HEK293 (cell line): ENCODE results near the gene SLC7A9.

Experiments
- CTCF ChIA-PET: fragments of 350-600 bp; formaldehyde crosslinking; extraction: SDS; loops from one replicate; lab custom pipeline; 2021; ENCODE audit warnings: antibody characterized with exemption; lab: Yijun Ruan, JAX
- POLR2A ChIA-PET: fragments of 300-600 bp; formaldehyde crosslinking; extraction: SDS; loops from one replicate; lab custom pipeline; 2020; ENCODE audit warnings: antibody characterized with exemption, inconsistent platforms; lab: Yijun Ruan, JAX
- H3K27ac ChIP-seq: fragments of 200-500 bp; sonication (Bioruptor generic); 2 replicates; pipeline ENCODE4 v1.5.1; 2014; ENCODE audit warnings: low read depth, low read length, control low read depth, inconsistent platforms; ENCODE audit errors: extremely low read depth
- H3K36me3 ChIP-seq, 2 experiments: fragments of 200-500 bp in 1 of 2; sonication (Bioruptor generic) in 1 of 2; 1 replicate in 1 of 2; 2 replicates in 1 of 2; pipeline ENCODE4 v1.5.1; 2014 to 2017; ENCODE audit warnings: inconsistent platforms in 2 of 2, low read length in 2 of 2; ENCODE audit not compliant: control insufficient read depth in 2 of 2, insufficient read depth in 1 of 2
- H3K4me1 ChIP-seq: fragments of 200-500 bp; sonication (Bioruptor generic); 2 replicates; pipeline ENCODE4 v1.5.1; 2014; ENCODE audit warnings: mild to moderate bottlenecking, low read length, inconsistent platforms; ENCODE audit not compliant: control insufficient read depth, insufficient read depth
- H3K4me3 ChIP-seq: 2 replicates; pipeline ENCODE4 v1.5.1; 2011; ENCODE audit warnings: low read depth, mild to moderate bottlenecking, control low read depth, low read length, moderate library complexity
- H3K9me3 ChIP-seq: fragments of 200-500 bp; sonication (Bioruptor generic); 2 replicates; pipeline ENCODE4 v1.5.1; 2014; ENCODE audit warnings: low read depth, low read length, inconsistent platforms; ENCODE audit not compliant: control insufficient read depth, insufficient read depth
- GLIS1 ChIP-seq: fragments of 450-650 bp; formaldehyde crosslinking; IDR thresholded peaks from 2 replicates; pipeline ENCODE4 v1.5.1; 2016; ENCODE audit warnings: missing biosample characterization, missing genetic modification characterization
- INSM2 ChIP-seq: fragments of 450-650 bp; formaldehyde crosslinking; IDR thresholded peaks from 2 replicates; pipeline ENCODE4 v1.5.1; 2016; ENCODE audit warnings: missing biosample characterization, missing genetic modification characterization
- RBAK ChIP-seq: fragments of 450-650 bp; formaldehyde crosslinking; IDR thresholded peaks from 2 replicates; pipeline ENCODE4 v1.5.1; 2016; ENCODE audit warnings: missing biosample characterization, missing genetic modification characterization
- ZFHX2 ChIP-seq: fragments of 450-650 bp; formaldehyde crosslinking; conservative IDR thresholded peaks from 2 replicates; pipeline ENCODE4 v1.5.1; 2016; ENCODE audit warnings: missing biosample characterization, missing genetic modification characterization
- ZFP3 ChIP-seq: fragments of 450-650 bp; formaldehyde crosslinking; IDR thresholded peaks from 2 replicates; pipeline ENCODE4 v1.5.1; 2016; ENCODE audit warnings: low read depth, missing biosample characterization, missing genetic modification characterization
- ZIC2 ChIP-seq: fragments of 450-650 bp; formaldehyde crosslinking; IDR thresholded peaks from 2 replicates; pipeline ENCODE4 v1.5.1; 2016; ENCODE audit warnings: missing biosample characterization, missing genetic modification characterization
- ZNF10 ChIP-seq: fragments of 450-650 bp; formaldehyde crosslinking; IDR thresholded peaks from 2 replicates; pipeline ENCODE4 v1.5.1; 2017; ENCODE audit warnings: missing biosample characterization, missing genetic modification characterization
- ZNF157 ChIP-seq: fragments of 450-650 bp; formaldehyde crosslinking; IDR thresholded peaks from 2 replicates; pipeline ENCODE4 v1.5.1; 2016; ENCODE audit warnings: missing biosample characterization, missing genetic modification characterization
- ZNF184 ChIP-seq: fragments of 450-650 bp; IDR thresholded peaks from 2 replicates; pipeline ENCODE4 v1.5.1; 2018; ENCODE audit warnings: missing biosample characterization, mild to moderate bottlenecking, missing genetic modification characterization
- ZNF24 ChIP-seq: fragments of 450-650 bp; formaldehyde crosslinking; IDR thresholded peaks from 2 replicates; pipeline ENCODE4 v1.5.1; 2016; ENCODE audit warnings: missing biosample characterization, missing genetic modification characterization
- ZNF341 ChIP-seq: fragments of 450-650 bp; formaldehyde crosslinking; IDR thresholded peaks from 2 replicates; pipeline ENCODE4; 2016; ENCODE audit warnings: low read depth, missing biosample characterization, missing genetic modification characterization
- ZNF350 ChIP-seq: fragments of 450-650 bp; formaldehyde crosslinking; IDR thresholded peaks from 2 replicates; pipeline ENCODE4 v1.5.0; 2017; ENCODE audit warnings: missing biosample characterization, mild to moderate bottlenecking, missing genetic modification characterization
- ZNF426 ChIP-seq: fragments of 450-650 bp; formaldehyde crosslinking; IDR thresholded peaks from 2 replicates; pipeline ENCODE4 v1.5.1; 2017; ENCODE audit warnings: missing biosample characterization, missing genetic modification characterization, mild to moderate bottlenecking, inconsistent platforms, moderate library complexity
- ZNF48 ChIP-seq: fragments of 450-650 bp; formaldehyde crosslinking; IDR thresholded peaks from 2 replicates; pipeline ENCODE4 v1.5.1; 2016; ENCODE audit warnings: missing biosample characterization, missing genetic modification characterization
- ZNF677 ChIP-seq: fragments of 450-650 bp; IDR thresholded peaks from 2 replicates; pipeline ENCODE4 v1.5.0; 2018; ENCODE audit warnings: missing biosample characterization, mild to moderate bottlenecking, missing genetic modification characterization, moderate library complexity
- ZNF768 ChIP-seq: fragments of 450-650 bp; formaldehyde crosslinking; IDR thresholded peaks from 2 replicates; pipeline ENCODE4 v1.5.1; 2018; ENCODE audit warnings: missing biosample characterization, mild to moderate bottlenecking, missing genetic modification characterization
- ZNF777 ChIP-seq: fragments of 450-650 bp; formaldehyde crosslinking; IDR thresholded peaks from 2 replicates; pipeline ENCODE4 v1.5.1; 2017; ENCODE audit warnings: missing biosample characterization, missing genetic modification characterization, borderline replicate concordance
- ZSCAN5A ChIP-seq: fragments of 450-650 bp; formaldehyde crosslinking; IDR thresholded peaks from 2 replicates; pipeline ENCODE4 v1.5.1; 2016; ENCODE audit warnings: missing biosample characterization, missing genetic modification characterization
- TF ChIP-seq, protein P1 (sequence below): fragments of 450-650 bp; formaldehyde crosslinking; IDR thresholded peaks from 2 replicates; pipeline ENCODE4 v1.5.1; 2017; ENCODE audit warnings: missing biosample characterization, missing genetic modification characterization
- TF ChIP-seq, protein P2 (sequence below): fragments of 450-650 bp; formaldehyde crosslinking; IDR thresholded peaks from 2 replicates; pipeline ENCODE4 v1.5.1; 2016; ENCODE audit warnings: missing biosample characterization, missing genetic modification characterization
- TF ChIP-seq, protein P3 (sequence below): fragments of 450-650 bp; formaldehyde crosslinking; IDR thresholded peaks from 2 replicates; pipeline ENCODE4 v1.5.1; 2017; ENCODE audit warnings: missing biosample characterization, mild to moderate bottlenecking, missing genetic modification characterization, moderate library complexity

SLC7A9 gene

DNA sequence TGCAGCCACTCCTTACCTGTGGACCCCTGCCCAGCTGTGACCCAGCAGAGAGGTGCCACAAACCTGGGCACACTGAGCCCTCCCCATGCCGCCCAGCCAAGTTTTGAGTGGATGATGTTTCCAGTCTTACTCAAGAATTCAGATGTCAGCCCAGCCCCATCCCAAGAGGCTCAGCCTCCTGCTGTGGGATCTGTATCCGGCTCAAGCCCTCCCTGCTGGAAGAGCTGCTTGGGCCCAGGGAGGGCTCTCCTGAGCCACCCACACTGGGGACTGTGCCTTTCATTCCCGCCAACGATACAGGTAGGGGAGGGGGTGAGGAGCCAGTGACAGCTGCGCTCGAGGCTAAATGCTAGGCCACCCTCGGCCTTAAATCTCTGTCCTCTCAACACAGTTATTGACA lies 5.9 kb upstream of the SLC7A9 start:
- H3K36me3 ChIP-seq, result peaks cover 2 to 9% of the 10 kb centered on the region in 2 experiments; a peak in 2 of 3 replicates
- POLR2A ChIA-PET, result interaction anchor here (0.6 kb wide), 1 partner anchor 197 kb away, joined by 3 read pairs; no protein-coding TSS in a partner anchor
- H3K27ac ChIP-seq, result no peak overlapping the region
- H3K9me3 ChIP-seq, result no peaks in the 10 kb centered on the region
- CTCF ChIA-PET, result no interaction called here
- no peak overlapping the region for H3K4me3 ChIP-seq
- H3K4me1 ChIP-seq, result peaks cover 5% of the 10 kb centered on the region
- TF ChIP-seq, protein P1, sequence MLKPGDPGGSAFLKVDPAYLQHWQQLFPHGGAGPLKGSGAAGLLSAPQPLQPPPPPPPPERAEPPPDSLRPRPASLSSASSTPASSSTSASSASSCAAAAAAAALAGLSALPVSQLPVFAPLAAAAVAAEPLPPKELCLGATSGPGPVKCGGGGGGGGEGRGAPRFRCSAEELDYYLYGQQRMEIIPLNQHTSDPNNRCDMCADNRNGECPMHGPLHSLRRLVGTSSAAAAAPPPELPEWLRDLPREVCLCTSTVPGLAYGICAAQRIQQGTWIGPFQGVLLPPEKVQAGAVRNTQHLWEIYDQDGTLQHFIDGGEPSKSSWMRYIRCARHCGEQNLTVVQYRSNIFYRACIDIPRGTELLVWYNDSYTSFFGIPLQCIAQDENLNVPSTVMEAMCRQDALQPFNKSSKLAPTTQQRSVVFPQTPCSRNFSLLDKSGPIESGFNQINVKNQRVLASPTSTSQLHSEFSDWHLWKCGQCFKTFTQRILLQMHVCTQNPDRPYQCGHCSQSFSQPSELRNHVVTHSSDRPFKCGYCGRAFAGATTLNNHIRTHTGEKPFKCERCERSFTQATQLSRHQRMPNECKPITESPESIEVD (tag by site-specific recombination), result no peak
- no peak for TF ChIP-seq RBAK (tag by site-specific recombination)
- no peak for TF ChIP-seq ZNF157 (tag by site-specific recombination)
- TF ChIP-seq ZNF768 (tag by site-specific recombination), result no peak
- TF ChIP-seq ZNF24 (tag by site-specific recombination), result no peak
- TF ChIP-seq ZFP3 (tag by site-specific recombination), result no peak
- peak; percentile 83 for TF ChIP-seq GLIS1 (tag by site-specific recombination)
- TF ChIP-seq ZFHX2 (tag by site-specific recombination), result no peak
- TF ChIP-seq ZNF677, result 0 out of 2 replicates have a peak, but pooled peaks have one; percentile 17
- no peak for TF ChIP-seq ZNF350
- no peak for TF ChIP-seq ZNF777
- TF ChIP-seq ZNF426, result no peak
- TF ChIP-seq ZSCAN5A (tag by site-specific recombination), result no peak
- no peak for TF ChIP-seq INSM2 (tag by site-specific recombination)
- TF ChIP-seq, protein P2, sequence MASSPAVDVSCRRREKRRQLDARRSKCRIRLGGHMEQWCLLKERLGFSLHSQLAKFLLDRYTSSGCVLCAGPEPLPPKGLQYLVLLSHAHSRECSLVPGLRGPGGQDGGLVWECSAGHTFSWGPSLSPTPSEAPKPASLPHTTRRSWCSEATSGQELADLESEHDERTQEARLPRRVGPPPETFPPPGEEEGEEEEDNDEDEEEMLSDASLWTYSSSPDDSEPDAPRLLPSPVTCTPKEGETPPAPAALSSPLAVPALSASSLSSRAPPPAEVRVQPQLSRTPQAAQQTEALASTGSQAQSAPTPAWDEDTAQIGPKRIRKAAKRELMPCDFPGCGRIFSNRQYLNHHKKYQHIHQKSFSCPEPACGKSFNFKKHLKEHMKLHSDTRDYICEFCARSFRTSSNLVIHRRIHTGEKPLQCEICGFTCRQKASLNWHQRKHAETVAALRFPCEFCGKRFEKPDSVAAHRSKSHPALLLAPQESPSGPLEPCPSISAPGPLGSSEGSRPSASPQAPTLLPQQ (tag by site-specific recombination), result no peak
- TF ChIP-seq ZIC2 (tag by site-specific recombination), result peak; percentile 81
- TF ChIP-seq ZNF341 (tag by site-specific recombination), result peak; percentile 66
- TF ChIP-seq, protein P3, sequence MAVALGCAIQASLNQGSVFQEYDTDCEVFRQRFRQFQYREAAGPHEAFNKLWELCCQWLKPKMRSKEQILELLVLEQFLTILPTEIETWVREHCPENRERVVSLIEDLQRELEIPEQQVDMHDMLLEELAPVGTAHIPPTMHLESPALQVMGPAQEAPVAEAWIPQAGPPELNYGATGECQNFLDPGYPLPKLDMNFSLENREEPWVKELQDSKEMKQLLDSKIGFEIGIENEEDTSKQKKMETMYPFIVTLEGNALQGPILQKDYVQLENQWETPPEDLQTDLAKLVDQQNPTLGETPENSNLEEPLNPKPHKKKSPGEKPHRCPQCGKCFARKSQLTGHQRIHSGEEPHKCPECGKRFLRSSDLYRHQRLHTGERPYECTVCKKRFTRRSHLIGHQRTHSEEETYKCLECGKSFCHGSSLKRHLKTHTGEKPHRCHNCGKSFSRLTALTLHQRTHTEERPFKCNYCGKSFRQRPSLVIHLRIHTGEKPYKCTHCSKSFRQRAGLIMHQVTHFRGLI, result no peak
- TF ChIP-seq ZNF48 (tag by site-specific recombination), result no peak
- no peak for TF ChIP-seq ZNF184
- no peak for TF ChIP-seq ZNF10
